Measurements from ENCODE around the gene DNMT1. TPM values are rescaled to one million over a fixed set of nuclear protein-coding genes. Genes with fewer than 3 reads are reported as not detected.

Gene DNMT1
- total RNA-seq, 3 donors from 2014 or later = 30.6 to 55.1 (median 55.0) TPM

- TF ChIP-seq POLR2AphosphoS5 (IDR thresholded peaks at IDR 0.05) (no peak), POLR2A (IDR thresholded peaks at IDR 0.05) (no peak), CTCF (IDR thresholded peaks at IDR 0.05) (no peak)
- H3K27me3 ChIP-seq = no peaks in the 10 kb centered on the region
- H3K4me3 ChIP-seq = no peak overlapping the region
- no peak for DNase-seq (ENCODE audit: low spot score in 2 of 2)
- H3K27ac ChIP-seq = no peak overlapping the region
- no peaks in the 10 kb centered on the region for H3K4me1 ChIP-seq
- H3K36me3 ChIP-seq = peaks cover 7% of the 10 kb centered on the region
- no peaks in the 10 kb centered on the region for H3K9me3 ChIP-seq
- intact Hi-C loops (cut with DNase I; ENCODE audit: low total_unique reads) = no loop called here
Measured at GRCh38 chr19:10139952-10140351, 54.8 kb downstream of the DNMT1 start.

GRCh38 chr19:10138879-10139795 is 55.6 kb downstream of the DNMT1 start:
- no peaks in the 10 kb centered on the region for H3K4me1 ChIP-seq
- no peak overlapping the region for H3K27ac ChIP-seq
- H3K36me3 ChIP-seq = peaks cover 7% of the 10 kb centered on the region
- H3K4me3 ChIP-seq = no peak overlapping the region
- DNase-seq (ENCODE audit: low spot score in 2 of 2) = no peak
- H3K9me3 ChIP-seq = no peaks in the 10 kb centered on the region
- no peak for TF ChIP-seq POLR2AphosphoS5 (IDR thresholded peaks at IDR 0.05)
- intact Hi-C loops (cut with DNase I; ENCODE audit: low total_unique reads) = no loop called here
- H3K27me3 ChIP-seq = no peaks in the 10 kb centered on the region

- TF ChIP-seq POLR2A (IDR thresholded peaks at IDR 0.05) = no peak
- no peak for TF ChIP-seq POLR2AphosphoS5 (IDR thresholded peaks at IDR 0.05)
- Histone ChIP-seq H3K4me1 (no peaks in the 10 kb centered on the region), H3K36me3 (peaks cover 7% of the 10 kb centered on the region), H3K4me3 (no peak overlapping the region), H3K27ac (no peak overlapping the region), H3K27me3 (no peaks in the 10 kb centered on the region), H3K9me3 (no peaks in the 10 kb centered on the region)
- DNase-seq (ENCODE audit: low spot score in 2 of 2) = no peak
- intact Hi-C loops (cut with DNase I; ENCODE audit: low total_unique reads) = no loop called here
Measured at GRCh38 chr19:10137751-10138682, 56.7 kb downstream of the DNMT1 start.

GRCh38 chr19:10136936-10137335 is 57.8 kb downstream of the DNMT1 start:
- DNase-seq (ENCODE audit: low spot score in 2 of 2) = no peak
- no peak for TF ChIP-seq POLR2AphosphoS5 (IDR thresholded peaks at IDR 0.05)
- no peak for TF ChIP-seq POLR2A (IDR thresholded peaks at IDR 0.05)
- TF ChIP-seq CTCF (IDR thresholded peaks at IDR 0.05) = no peak
- H3K27ac ChIP-seq = no peak overlapping the region
- H3K4me3 ChIP-seq = no peak overlapping the region
- H3K4me1 ChIP-seq = no peaks in the 10 kb centered on the region
- H3K27me3 ChIP-seq = no peaks in the 10 kb centered on the region
- no peaks in the 10 kb centered on the region for H3K9me3 ChIP-seq
- H3K36me3 ChIP-seq = peaks cover 7% of the 10 kb centered on the region
- intact Hi-C loops (cut with DNase I; ENCODE audit: low total_unique reads) = no loop called here

GRCh38 chr19:10135551-10136334 is 59.0 kb downstream of the DNMT1 start:
- no peak for TF ChIP-seq POLR2A (IDR thresholded peaks at IDR 0.05)
- no peak for TF ChIP-seq POLR2AphosphoS5 (IDR thresholded peaks at IDR 0.05)
- TF ChIP-seq CTCF (IDR thresholded peaks at IDR 0.05) = no peak
- H3K36me3 ChIP-seq = peaks cover 4% of the 10 kb centered on the region
- no peaks in the 10 kb centered on the region for H3K4me1 ChIP-seq
- intact Hi-C loops (cut with DNase I; ENCODE audit: low total_unique reads) = no loop called here
- no peaks in the 10 kb centered on the region for H3K9me3 ChIP-seq
- peak overlapping the region in 2 of 3 donors; percentile 33 to 37 for H3K4me3 ChIP-seq
- peak in 1 of 2 donors; percentile 68 for DNase-seq (ENCODE audit: low spot score in 2 of 2)
- H3K27ac ChIP-seq = peak overlapping the region; percentile 33 to 77
- H3K27me3 ChIP-seq = no peaks in the 10 kb centered on the region

Measured in breast epithelium (tissue), 4 donors.